Stimulated activated CD4-positive, alpha-beta T cell treated with anti-CD3 and anti-CD28 coated beads, Interleukin-15, amount 100 ng/mL, for 24 hours (primary cell): Measurements from ENCODE around the gene NUP54.

Experiments
- DNase-seq: peaks from one replicate; pipeline ENCODE4 v3.0.0-alpha.2; 2020

NUP54 gene

DNA sequence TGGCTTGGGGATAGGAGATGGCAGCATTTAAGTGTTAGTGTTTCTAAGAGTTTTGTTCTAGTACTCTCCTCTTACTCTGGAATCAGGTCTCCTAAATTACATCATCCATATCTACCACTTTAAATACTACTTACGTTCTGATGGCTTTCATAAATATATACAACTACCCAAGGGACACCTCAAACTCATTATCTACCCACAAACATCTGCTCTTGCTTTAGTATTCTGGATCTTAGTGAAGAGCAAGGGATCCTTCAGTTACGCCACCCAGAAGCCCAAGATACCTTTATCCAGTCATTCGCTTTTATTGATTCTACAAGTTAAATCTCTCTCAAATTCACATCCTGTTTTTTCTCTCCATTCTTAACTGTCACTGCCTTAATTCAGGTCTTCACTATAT is 7.0 kb downstream of the NUP54 start:
- no peak for DNase-seq

DNA sequence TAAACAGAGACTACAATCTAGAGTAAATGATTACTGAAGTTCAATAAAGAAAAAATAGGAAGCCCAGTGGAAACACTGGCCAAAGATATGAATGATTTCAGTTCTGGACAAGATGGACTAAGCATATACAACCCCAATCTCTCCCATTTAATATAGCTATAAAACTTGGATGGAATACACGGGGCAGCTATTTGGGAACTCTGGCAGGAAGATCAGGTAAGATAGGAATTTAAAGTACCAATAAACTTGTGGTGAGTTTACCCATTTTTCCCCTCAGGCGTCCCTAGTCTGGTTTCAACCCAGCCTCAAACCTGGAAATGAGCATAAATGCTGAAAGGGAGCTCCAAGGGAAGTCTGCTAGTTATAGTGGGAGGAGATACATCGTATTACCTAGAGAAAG is 20.4 kb downstream of the NUP54 start:
- no peak for DNase-seq

DNA sequence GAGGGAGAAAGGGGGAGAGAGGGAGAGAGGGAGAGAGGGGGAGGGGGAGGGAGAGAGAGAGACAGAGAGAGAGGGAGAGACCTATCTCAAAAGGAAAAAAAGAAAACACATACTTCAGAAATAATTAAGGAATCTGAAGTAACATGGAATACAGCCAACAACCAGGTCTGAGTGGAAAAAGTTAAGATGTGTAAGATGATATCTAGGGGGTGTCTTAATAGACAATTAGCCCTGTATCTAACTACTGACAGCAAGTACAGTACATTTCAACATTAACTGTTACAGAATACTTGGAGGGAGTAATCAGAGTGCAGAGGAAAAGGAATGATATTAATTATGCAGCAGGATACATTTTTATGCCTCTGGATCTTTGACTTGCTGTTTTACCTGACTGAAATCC is 22.4 kb downstream of the NUP54 start:
- no peak for DNase-seq

DNA sequence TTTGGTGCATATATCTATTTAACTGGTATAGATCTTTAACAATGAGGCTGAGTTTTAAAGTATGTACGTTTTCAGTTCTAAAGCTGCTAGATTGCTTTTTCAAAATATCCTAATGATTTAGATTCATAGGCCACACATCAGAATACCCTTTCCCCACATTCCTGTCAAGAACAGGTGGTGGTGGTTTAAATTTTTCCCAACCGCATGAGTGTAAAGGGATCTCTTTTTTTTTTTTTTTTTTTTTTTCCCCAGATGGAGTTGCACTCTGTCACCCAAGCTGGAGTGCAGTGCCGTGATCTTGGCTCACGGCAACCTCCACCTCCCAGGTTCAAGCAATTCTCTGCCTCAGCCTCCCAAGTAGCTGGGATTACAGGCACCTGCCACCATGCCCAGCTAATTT is 28.0 kb downstream of the NUP54 start:
- no peak for DNase-seq

DNA sequence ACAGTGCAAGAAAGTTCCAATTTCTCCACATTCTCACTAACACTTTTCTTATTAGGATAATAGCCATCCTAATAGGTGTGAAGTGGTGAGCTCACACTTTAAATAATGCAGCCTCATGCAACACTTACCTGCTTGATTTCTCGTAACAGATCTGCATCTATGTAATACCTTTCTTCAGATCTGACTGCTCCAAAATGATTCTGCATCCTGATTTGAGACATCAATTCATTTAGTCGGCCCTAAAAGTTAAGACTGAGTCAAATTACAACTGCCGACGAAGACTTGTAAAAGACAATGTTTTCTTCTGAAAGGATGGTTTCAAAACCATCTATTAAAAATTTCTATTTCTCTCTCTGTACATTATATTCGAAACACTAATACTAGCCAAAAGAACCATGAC is 30.7 kb downstream of the NUP54 start:
- no peak for DNase-seq

DNA sequence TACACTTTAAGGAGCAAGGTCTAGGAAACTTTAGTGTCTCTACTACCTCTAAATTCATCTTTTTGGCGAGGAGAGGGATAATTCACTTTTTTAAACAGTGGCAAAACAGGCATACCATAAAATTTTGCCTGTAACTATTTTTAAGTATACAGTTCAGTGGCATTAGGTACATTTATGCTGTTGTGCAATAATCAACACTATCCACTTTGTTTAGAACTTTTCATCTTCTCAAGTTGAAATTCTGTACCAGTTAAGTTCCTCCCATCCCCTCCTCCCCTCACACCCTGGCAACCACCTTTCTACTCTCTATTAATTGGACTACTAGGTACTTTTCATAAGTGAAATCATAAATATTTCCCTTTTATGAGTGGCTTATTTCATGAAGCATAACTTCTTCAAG is 31.4 kb downstream of the NUP54 start:
- DNase-seq: no peak

DNA sequence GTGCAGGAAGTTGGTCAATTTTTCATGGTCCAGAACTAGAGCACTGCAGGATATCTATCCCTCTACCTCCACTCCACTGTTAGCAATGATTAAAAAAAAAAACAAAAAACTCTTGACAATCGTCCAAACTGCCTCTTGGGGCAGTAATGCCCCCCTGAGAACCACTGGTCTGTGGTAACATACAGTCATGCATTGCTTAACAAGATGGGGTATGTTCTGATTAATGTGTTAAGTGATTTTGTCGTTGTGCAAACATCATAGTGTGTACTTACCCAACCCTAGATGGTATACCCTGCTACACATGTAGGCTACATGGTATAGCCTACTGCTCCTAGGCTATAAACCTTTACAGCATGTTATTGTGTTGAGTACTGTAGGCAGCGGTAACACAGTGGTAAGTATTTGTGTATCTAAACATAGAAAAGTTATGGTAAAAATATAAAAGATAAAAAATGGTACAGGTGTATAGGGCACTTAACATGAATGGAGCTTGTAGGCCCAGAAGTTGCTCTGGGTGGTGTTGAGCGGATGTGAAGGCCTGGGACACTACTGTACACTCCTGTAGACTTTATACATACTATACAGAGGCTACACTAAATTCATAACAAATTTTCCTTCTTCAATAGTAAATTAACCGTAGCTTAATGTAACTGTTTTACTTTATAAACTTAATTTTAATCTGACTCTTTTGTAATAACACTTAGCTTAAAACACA is 39.6 kb downstream of the NUP54 start:
- DNase-seq: no peak

DNA sequence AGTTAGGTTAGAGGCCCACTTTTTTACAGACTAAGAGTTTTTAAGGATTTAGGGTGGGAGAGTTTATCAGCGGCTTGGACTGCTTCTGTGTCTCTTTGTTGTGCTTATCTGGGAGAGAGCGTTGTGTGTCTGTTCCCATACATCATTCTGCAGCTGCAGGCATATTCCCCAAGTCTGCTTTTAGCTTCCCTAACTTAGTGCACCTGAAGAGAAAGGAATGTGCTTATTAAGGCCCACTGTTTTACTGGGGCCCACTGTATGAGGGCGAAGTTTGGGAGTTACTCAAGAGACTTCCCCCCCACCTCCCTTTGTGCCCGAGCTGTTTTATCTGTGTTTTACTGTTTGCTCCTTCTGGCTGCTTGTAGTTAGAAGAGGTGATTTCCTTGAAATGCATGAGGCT is 41.8 kb downstream of the NUP54 start:
- no peak for DNase-seq

DNA sequence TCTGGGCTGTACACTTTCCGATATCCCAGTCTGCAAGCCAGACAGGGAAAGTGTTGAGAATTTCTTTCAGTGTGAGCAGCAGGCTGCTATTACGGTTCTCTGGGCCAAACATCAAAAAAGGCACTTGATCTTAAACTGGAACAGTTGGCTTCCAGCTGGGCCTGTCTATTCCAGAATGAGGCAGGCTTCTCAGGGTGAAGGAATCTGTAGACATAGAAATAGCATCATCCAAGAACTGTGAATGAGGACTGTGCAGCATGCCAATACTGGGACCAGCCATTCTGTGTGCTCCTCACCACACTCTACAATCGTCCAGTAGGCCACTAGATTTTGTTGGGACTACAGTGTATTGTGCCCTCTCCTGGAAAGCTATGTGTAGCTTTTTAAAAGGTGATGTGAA is 42.5 kb downstream of the NUP54 start:
- DNase-seq: no peak

DNA sequence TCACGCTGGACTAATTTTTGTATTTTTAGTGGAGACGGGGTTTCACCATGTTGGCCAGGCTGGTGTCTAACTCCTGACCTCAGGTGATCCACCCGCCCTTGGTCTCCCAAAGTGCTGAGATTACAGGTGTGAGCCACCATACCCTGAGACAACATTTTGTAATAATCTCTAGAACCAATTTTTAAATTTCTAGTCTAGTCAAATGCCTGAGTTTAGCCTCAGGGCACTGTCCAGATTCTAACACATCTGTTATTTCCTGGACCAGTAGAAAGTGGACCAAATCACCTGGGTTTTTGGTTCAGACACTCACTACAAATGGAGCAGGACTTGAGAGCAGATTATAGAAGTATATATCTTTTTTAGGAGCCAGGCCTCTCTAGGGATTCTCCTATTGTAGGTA is 52.1 kb downstream of the NUP54 start:
- no peak for DNase-seq

DNA sequence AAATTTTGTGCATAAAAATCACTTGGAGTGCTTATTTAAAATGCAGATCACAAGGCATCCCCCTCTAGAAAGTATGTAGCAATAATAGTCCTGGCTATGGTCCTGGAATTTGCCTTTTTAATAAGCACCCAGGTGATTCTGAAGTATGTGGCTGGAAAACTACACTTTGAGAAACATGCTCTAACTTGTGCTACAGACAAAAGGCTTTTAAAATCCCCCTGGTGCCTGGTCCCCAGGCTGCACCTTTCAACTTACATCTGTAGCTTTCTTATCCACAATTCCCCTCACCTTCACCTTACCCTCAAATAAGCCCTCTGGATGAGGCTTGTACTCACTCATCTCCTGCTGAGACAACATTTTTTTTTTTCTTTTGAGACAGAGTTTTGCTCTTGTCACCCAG is 52.6 kb downstream of the NUP54 start:
- no peak for DNase-seq

DNA sequence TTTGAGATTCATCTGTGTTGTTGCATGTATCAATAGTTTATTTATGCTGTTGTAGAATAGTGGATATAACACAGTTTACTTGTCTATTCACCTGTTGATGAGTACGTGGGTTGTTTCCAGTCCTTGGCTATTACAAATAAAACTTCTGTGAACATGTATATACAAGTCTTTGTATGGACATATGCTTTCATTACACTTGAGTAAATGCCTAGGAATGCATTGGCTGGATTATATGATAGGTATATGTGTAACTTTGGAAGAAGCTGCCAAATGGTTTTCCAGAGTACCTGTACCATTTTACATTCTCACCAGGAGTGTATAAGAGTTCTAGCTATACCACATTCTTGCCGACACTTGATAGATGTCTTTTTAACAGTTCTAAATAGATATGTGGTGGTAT is 57.1 kb downstream of the NUP54 start:
- DNase-seq: no peak

DNA sequence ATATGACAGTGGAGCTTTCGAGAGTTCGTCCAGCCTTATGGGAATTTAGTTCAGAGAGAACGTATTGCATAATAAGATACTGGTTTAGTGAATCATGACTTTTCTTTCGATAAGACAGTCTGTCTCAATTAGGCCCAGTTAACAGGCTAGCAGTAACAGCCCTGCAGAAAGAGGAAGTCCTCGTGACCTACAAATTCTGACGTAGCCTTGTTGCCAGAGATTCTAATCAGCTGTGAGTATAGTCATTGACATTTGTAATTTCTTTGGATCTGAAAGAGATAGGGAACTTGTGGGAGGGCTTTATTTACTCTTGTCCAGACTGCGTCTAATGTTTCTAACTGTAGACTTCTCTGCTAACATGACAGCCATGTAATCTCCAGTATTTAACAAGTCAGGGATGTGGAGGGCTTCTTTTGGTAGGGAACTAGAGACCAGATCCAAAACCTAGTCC is 57.9 kb downstream of the NUP54 start:
- DNase-seq: no peak

DNA sequence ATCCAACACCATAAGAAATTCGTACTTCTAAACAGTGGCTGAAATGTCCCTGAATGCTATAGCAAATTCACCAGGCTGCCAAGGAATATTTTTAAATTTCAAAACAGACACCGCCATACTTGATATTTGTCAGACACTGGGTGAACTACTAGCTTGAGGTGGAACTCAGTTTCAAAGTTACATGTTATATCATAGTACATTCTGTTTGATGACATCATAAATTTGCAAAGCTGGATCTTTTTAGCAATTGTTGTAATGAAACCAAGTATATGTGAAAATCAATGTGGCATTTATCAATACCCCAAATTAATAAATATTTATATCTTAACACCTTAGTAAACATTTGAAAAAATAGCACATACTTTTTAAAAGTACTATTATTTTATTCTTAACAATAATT is 59.5 kb downstream of the NUP54 start:
- no peak for DNase-seq

DNA sequence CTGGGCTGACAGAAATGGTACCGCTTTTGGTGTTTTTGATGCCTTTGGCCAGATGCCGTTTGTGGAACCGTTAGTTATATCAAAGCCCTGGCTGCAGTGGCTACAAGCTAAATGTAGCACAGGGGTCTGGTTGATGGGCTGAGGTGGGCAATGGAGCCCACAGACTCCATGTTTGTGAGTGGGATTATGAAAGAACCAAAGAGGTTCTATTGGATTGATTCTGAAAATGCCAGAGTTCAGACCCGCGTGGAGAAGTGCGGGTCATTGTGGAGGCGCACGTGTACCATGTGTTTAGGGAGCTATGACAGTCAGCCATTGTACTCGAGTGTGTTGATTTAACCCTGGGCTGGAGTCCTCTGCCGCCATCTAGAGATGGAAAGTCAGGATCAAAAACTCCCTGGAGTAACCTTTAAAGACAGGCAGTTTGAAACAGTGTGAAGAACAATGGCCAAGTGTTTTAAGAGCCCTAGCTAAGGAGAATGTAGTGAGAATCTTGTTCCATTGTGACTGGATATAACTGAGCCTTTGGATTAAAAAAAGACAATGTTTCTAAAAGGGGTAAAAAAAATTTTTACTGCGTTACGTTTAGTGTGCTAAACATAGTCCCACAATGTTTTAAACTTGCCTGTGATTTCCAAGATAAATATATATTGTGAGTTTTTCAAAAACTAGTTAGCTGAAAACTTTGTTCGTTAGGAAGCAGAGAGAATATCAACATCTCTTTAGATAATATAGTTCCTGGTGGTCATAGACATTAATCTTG is 61.0 kb downstream of the NUP54 start:
- DNase-seq: peak; percentile 18

DNA sequence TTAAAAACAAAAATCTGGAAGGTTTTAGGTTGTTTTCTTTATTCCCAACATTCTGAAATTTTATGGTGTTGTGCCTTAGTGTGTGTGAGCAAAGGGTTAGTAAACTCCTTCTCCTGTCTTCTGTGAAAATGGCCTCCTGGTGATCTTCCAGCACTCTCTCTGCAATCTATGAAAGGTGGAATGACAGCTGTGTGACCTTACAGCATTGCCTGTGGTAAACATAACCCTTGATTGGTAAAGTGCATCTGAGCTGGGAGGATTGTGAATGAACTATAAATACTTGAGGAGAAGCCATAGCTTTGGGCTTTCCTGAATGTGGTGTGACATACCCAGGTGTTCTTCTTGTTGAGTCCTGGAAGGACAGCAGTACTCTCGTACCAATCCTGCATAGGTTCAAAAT is 63.7 kb downstream of the NUP54 start:
- DNase-seq: no peak

DNA sequence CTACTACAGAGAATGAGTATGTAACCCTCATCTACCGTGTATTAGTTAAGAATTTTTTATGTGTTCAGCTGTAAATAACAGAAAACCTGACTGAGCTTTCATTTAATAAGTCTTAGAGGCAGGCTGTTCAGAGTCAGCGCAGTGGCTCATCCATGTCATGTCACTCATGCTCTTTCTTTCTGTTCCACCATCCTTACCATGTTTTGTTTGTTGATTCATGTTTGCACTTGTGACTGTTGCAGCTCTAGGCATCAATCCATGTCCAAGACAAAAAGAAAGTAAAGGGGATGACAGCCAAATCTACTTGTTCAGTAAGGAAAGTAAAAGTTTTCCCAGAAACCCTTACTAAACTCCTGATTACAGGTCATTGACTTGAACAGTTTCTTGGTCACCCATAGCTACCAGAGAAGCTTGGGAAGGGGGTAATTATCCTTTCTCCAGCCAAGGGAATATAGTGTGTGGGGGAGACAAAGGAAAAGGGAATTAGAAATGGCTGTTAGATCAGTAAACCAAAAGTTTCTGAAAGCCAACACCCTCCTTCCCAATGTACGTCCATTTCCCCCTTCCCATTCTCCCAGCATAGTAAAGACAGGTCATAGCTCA is 64.7 kb downstream of the NUP54 start:
- DNase-seq: no peak

DNA sequence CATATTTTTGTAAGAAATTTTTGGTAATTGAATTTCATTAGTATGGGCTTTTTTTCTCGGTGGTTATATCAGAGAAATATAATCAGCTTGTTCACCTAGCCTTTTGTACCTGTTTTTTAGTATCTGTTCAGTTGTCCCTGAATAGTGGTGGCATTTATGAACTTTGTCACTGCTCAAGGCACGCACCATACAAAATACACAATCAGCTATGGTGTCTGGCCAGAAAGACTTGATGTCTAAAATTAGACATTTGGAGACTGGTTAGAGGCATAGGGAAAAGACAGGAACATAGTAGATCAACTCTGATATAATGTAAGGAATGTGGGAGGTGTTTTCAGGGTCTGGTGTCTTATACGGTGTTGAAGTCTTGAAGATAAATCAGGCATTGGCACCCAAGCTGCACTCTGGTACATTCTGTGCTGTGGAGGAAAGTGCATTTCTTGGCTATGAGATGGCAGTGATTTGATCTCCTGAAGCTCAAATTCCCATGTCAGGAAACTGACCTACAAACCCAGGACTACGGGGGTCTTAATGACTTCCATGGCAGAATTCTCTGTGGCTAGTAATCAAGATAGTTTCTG is 70.1 kb downstream of the NUP54 start:
- no peak for DNase-seq

DNA sequence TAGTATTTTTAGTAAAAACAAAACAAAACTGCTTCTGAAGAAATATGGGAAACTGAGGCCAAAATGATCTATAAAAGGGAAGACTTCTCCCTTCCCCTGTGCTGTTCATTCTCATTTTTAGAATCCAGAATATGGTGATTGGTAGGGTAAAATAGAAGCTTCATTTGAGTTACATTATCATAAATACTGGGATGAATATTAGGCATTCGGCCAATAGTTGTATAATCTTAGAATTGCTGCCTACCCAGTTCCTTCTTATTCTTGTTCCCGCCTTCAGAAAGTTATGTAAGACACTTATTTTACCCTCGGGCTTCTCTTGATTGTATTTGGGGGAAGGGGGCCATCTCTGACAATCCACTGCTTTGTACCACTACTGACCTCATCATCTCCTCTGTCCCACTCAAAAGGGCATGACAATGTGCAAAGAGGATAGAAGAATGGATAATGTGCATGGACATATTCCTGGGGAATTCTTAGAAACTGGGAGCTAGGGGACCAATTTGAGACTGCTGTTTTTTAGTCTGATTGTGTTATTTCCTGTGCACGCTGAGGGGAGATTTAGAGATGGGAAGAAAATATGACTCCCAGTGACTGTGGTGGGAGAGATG is 73.1 kb downstream of the NUP54 start:
- no peak for DNase-seq

DNA sequence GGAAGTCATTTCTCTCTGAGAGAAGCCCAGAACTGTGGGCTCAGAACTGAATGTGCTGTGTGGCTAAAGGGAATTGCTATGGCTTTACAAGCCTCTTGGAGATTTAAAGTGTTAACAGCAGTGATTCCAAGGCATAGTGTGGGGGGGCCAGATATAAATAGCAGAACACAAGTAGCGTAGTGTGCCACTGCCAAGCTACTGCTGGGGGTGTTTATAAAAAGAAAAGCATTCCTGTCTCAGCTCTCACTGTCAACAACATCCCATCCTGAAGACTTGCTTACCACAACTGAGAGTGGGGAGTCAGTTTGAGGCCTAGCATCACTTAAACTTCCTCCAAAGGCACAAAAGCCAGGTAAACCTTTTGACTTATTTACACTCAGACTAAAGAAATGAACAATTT is 73.7 kb downstream of the NUP54 start, which contains the start of gene ART3:
Gene ART3 (plus strand): TSS at position 242 of the 400 bp plus-strand sequence. CDS start 1,181 bp downstream, outside the sequence.
- no peak for DNase-seq

DNA sequence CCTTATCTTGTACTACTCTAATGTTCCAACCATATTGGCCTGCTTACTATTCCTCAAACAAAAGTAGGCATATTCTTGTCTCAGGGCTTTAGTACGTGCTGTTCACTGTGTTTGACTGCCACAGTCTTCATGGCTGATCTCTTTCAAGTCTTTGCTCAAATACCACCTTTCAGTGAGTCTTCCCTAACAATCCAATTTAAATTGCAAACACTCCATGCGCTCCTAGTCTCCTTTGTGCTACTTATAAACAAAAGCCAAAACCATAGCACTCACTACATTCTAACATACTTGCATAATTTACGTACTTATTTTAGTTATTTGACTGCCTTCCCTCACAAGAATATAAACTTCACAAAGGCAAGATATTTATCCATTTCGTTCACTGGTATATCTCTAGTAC is 75.4 kb downstream of the NUP54 start:
- DNase-seq: no peak

DNA sequence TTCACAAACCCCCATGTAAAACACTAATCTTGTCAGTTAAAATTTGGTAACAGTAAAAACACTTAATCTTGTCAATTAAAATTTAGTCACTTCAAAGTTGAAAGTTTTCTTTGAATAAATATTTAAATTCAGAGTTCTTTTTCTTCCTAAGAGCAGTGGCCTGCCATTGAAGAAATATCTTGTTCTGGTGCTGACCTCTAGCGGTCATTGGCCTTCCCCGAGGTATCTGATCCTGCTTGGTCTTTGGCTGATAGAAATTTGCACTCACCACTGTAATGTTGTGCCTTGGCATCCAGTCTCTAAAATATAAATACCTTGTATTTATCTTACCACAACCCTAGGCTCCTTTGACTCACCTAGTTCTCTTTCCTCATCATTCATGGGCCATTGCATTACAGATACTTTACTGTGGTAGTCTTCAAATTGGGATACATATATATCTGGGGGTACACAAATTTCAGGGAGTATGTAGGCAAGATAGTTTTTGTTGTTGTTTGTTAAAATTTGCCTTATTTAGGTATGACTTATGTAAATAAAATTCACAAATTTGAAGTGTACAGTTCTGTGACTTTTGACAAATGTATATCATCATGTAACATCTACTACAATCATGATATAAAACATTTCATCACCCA is 80.4 kb downstream of the NUP54 start:
- DNase-seq: peak; percentile 82

DNA sequence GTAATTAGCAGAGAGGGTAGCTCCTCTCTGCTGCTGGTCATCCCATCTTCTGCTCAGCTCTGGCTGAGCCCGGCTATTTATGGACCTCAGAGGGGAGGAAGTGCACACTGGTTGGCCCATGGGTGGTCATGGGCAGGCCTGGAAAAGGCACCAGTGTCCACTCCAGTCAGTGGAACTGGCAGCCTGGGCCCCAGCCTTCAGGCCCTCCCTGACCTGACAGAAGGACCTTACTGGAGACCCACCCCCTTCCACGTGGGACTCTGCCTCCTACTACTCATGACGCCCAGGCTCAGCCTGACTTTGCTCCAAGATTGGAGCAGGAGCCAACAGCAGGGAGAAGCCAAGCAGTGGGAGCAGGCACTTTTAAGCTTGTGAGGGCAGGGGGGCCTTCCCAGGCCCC is 81.7 kb downstream of the NUP54 start:
- no peak for DNase-seq
